HepG2 (cell line): ENCODE results near the gene FRMD5. TPM values are rescaled to one million over a fixed set of nuclear protein-coding genes. Genes with fewer than 3 reads are reported as not detected.
A peak's percentile ranks its signal among the peaks of the same experiment; 100 is the strongest.

Source experiments
- BRD4 ChIP-seq: sonication (generic); formaldehyde crosslinking; IDR thresholded peaks from 2 replicates; pipeline ENCODE4 v1.4.0; 2020; ENCODE audit warnings: missing genetic modification reagents
- CAMTA2 ChIP-seq: sonication (generic); formaldehyde crosslinking; IDR thresholded peaks from 2 replicates; pipeline ENCODE4 v1.4.0; 2020; ENCODE audit warnings: mild to moderate bottlenecking, missing genetic modification reagents, borderline replicate concordance
- FOXJ3 ChIP-seq: sonication (generic); formaldehyde crosslinking; IDR thresholded peaks from 2 replicates; pipeline ENCODE4 v1.4.0; 2020; ENCODE audit warnings: missing genetic modification reagents, mild to moderate bottlenecking, borderline replicate concordance
- HDAC2 ChIP-seq: sonication (generic); formaldehyde crosslinking; IDR thresholded peaks from 2 replicates; pipeline ENCODE4 v1.4.0; 2020; ENCODE audit warnings: missing genetic modification reagents
- HNRNPLL ChIP-seq: fragments of 200-400 bp; formaldehyde crosslinking; IDR thresholded peaks from 2 replicates; pipeline ENCODE4 v1.6.1; 2017; ENCODE audit warnings: mild to moderate bottlenecking, low read depth, low read length; ENCODE audit not compliant: poor library complexity, severe bottlenecking
- KDM3A ChIP-seq: IDR thresholded peaks from 2 replicates; pipeline ENCODE4 v1.6.1; 2018; ENCODE audit warnings: low read depth, missing compliant biosample characterization
- KLF6 ChIP-seq: IDR thresholded peaks from 2 replicates; pipeline ENCODE4 v1.8.0; 2016; ENCODE audit warnings: missing biosample characterization, missing genetic modification reagents
- MATR3 ChIP-seq: sonication (generic); formaldehyde crosslinking; IDR thresholded peaks from 2 replicates; pipeline ENCODE4 v1.4.0; 2020; ENCODE audit warnings: missing genetic modification reagents
- MYPOP ChIP-seq: sonication (generic); formaldehyde crosslinking; IDR thresholded peaks from 2 replicates; pipeline ENCODE4 v1.8.1; 2023; ENCODE audit warnings: mild to moderate bottlenecking, moderate library complexity, missing genetic modification reagents
- NFE2 ChIP-seq: sonication (generic); formaldehyde crosslinking; IDR thresholded peaks from 2 replicates; pipeline ENCODE4 v1.4.0; 2020; ENCODE audit warnings: missing genetic modification reagents
- NFKBIZ ChIP-seq: IDR thresholded peaks from 2 replicates; pipeline ENCODE4 v1.6.1; 2018; ENCODE audit warnings: missing genetic modification reagents, missing compliant biosample characterization
- NR2F6 ChIP-seq, 2 experiments: IDR thresholded peaks; 2 replicates each; pipeline ENCODE4 v1.6.1; 2016; ENCODE audit warnings: antibody characterized with exemption in 1 of 2, mild to moderate bottlenecking in 1 of 2
- RNF2 ChIP-seq: fragments of 450-650 bp; conservative IDR thresholded peaks from 2 replicates; pipeline ENCODE4 v1.6.1; 2016; ENCODE audit warnings: low read depth
- SP2 ChIP-seq: sonication (generic); formaldehyde crosslinking; IDR thresholded peaks from 2 replicates; pipeline ENCODE4 v1.5.1; 2020; ENCODE audit warnings: mild to moderate bottlenecking, missing genetic modification reagents
- SRSF4 ChIP-seq: fragments of 200-400 bp; formaldehyde crosslinking; IDR thresholded peaks from one replicate; pipeline ENCODE4 v1.6.1; 2018; ENCODE audit warnings: mild to moderate bottlenecking, low read depth, low read length, moderate library complexity; ENCODE audit not compliant: poor library complexity, severe bottlenecking
- STAG1 ChIP-seq: sonication (generic); formaldehyde crosslinking; IDR thresholded peaks from 2 replicates; pipeline ENCODE4 v1.4.0; 2020; ENCODE audit warnings: missing genetic modification reagents
- TARDBP ChIP-seq: sonication (generic); formaldehyde crosslinking; IDR thresholded peaks from 2 replicates; pipeline ENCODE4 v1.8.0; 2022; ENCODE audit warnings: mild to moderate bottlenecking, missing genetic modification reagents
- ZNF234 ChIP-seq: sonication (generic); formaldehyde crosslinking; conservative IDR thresholded peaks from 2 replicates; pipeline ENCODE4 v1.5.1; 2020; ENCODE audit warnings: mild to moderate bottlenecking, missing genetic modification reagents
- ZNF251 ChIP-seq: sonication (generic); formaldehyde crosslinking; IDR thresholded peaks from 2 replicates; pipeline ENCODE4 v1.9.0; 2021; ENCODE audit warnings: mild to moderate bottlenecking, missing genetic modification reagents
- ZNF496 ChIP-seq: sonication (generic); formaldehyde crosslinking; IDR thresholded peaks from 2 replicates; pipeline ENCODE4 v1.8.1; 2023; ENCODE audit warnings: mild to moderate bottlenecking, moderate library complexity, missing genetic modification reagents; ENCODE audit not compliant: insufficient replicate concordance
- ZNF644 ChIP-seq: IDR thresholded peaks from 2 replicates; pipeline ENCODE4 v1.6.1; 2016; ENCODE audit warnings: low read depth
- polyA plus RNA-seq, 8 experiments: library from polyadenylated mRNA; depleted of rRNA in 3 of 8; stranded (reverse) in 7 of 8; unstranded in 1 of 8; fragments of >200 nt; fragmentation: Illumina TruSeq in 4 of 8; extraction: Trizol in 4 of 8; gene quantifications; 2 replicates each; pipeline versions ENCODE4 v1.2.1 to v1.2.3, GENCODE V29; 2011 to 2016; ENCODE audit warnings: low read depth in 4 of 8, missing spikeins in 1 of 8, mixed read lengths in 1 of 8; ENCODE audit not compliant: insufficient read depth in 1 of 8
- total RNA-seq, 5 experiments: library from RNA; depleted of rRNA; stranded (reverse); fragments of >200 nt; fragmentation: Illumina TruSeq; extraction: Trizol; gene quantifications; 2 replicates each; pipeline ENCODE4 v1.2.3, GENCODE V29; 2016; ENCODE audit warnings: low read depth in 1 of 5
- TF ChIP-seq, protein P1 (sequence below): IDR thresholded peaks from 2 replicates; pipeline ENCODE4 v1.6.1; 2016; ENCODE audit warnings: missing compliant biosample characterization, missing genetic modification reagents, borderline replicate concordance
- TF ChIP-seq, protein P2 (sequence below): IDR thresholded peaks from 2 replicates; pipeline ENCODE4 v1.6.1; 2018; ENCODE audit warnings: missing genetic modification reagents
- TF ChIP-seq, protein P3 (sequence below): IDR thresholded peaks from 2 replicates; pipeline ENCODE4 v1.6.1; 2012; ENCODE audit warnings: low read length, improper control_type of control experiment

FRMD5 gene
- total and polyA plus RNA-seq, 2 of the 13 experiments (the other 11 are each of a cell fraction or from before 2014, with no cell fraction given) = 0.93 to 1.5 TPM

DNA sequence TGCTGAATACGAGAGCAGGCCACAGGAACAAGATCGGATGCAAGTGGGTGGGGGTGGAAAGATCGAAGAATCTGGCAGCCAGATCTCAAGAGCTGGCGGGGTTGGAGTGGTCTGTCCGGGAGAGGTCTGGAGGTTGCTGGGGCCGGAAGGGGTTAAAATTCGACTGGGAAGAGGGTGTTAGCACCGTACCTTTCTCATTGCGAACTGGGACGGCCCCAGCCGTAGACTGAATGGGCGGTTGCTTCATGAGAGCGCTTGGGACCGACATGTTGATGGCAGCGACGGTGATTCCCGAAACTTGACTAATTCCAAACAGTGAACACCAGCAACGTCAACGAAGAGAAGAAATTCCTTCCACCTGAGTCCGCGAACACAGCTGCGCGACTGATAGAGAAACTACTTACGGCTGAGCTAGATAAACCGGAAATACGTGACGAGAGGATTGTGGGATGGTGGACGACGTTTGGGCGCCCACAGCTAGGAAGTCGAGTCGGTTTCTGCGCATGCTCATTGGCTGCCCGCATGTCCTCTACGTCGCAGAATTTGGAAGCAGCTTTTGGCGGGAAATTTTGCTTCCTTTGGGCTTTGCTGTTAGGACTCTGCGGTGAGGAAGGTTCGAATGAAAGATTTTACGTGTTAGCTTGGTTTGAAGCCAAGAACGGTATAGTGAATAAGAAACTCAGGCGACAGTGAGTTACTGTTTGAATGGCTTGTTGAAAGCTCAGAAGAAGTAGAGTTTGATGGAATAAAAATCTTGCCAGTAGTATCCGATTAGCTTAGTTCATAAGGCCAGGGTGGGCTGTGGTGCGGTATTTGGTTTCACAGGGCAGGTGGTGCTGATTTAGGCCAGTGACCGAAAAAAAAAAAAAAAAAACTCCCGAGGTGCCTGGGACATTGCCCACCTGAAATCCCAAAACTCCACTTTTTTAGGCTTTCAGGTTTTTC, 370.5 kb downstream of the FRMD5 start, which contains the start of gene MFAP1 (continued):
- TF ChIP-seq NFKBIZ (CRISPR knock-in tag) (no peak), RNF2 (peak; percentile 76; the same call in 1 of the 2 replicates), HNRNPLL (no peak), SRSF4 (no peak), ZNF234 (CRISPR knock-in tag) (no peak), NR2F6 (IDR thresholded peaks at IDR 0.05) (no peak), NR2F6 (CRISPR knock-in tag; IDR thresholded peaks at IDR 0.05) (no peak), ZNF251 (CRISPR knock-in tag) (no peak), MATR3 (CRISPR knock-in tag) (no peak), NFE2 (no peak), TARDBP (peak; percentile 83), MYPOP (CRISPR knock-in tag) (0 out of 2 replicates have a peak, but pooled peaks have one; percentile 50), CAMTA2 (CRISPR knock-in tag) (no peak), BRD4 (CRISPR knock-in tag) (no peak; the same call in 1 of the 2 replicates), SP2 (CRISPR knock-in tag) (no peak), KLF6 (no peak), ZNF644 (no peak), ZNF496 (no peak), KDM3A (CRISPR knock-in tag) (0 out of 2 replicates have a peak, but pooled peaks have one; percentile 43), FOXJ3 (CRISPR knock-in tag) (peak; percentile 39; the same call in 1 of the 2 replicates), HDAC2 (CRISPR knock-in tag) (peak; percentile 83), STAG1 (CRISPR knock-in tag) (no peak)
- TF ChIP-seq, protein P1, sequence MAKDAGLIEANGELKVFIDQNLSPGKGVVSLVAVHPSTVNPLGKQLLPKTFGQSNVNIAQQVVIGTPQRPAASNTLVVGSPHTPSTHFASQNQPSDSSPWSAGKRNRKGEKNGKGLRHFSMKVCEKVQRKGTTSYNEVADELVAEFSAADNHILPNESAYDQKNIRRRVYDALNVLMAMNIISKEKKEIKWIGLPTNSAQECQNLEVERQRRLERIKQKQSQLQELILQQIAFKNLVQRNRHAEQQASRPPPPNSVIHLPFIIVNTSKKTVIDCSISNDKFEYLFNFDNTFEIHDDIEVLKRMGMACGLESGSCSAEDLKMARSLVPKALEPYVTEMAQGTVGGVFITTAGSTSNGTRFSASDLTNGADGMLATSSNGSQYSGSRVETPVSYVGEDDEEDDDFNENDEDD = peak; percentile 99
- TF ChIP-seq, protein P2, sequence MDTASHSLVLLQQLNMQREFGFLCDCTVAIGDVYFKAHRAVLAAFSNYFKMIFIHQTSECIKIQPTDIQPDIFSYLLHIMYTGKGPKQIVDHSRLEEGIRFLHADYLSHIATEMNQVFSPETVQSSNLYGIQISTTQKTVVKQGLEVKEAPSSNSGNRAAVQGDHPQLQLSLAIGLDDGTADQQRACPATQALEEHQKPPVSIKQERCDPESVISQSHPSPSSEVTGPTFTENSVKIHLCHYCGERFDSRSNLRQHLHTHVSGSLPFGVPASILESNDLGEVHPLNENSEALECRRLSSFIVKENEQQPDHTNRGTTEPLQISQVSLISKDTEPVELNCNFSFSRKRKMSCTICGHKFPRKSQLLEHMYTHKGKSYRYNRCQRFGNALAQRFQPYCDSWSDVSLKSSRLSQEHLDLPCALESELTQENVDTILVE = peak; percentile 84; the same call in 1 of the 2 replicates
- TF ChIP-seq, protein P3, sequence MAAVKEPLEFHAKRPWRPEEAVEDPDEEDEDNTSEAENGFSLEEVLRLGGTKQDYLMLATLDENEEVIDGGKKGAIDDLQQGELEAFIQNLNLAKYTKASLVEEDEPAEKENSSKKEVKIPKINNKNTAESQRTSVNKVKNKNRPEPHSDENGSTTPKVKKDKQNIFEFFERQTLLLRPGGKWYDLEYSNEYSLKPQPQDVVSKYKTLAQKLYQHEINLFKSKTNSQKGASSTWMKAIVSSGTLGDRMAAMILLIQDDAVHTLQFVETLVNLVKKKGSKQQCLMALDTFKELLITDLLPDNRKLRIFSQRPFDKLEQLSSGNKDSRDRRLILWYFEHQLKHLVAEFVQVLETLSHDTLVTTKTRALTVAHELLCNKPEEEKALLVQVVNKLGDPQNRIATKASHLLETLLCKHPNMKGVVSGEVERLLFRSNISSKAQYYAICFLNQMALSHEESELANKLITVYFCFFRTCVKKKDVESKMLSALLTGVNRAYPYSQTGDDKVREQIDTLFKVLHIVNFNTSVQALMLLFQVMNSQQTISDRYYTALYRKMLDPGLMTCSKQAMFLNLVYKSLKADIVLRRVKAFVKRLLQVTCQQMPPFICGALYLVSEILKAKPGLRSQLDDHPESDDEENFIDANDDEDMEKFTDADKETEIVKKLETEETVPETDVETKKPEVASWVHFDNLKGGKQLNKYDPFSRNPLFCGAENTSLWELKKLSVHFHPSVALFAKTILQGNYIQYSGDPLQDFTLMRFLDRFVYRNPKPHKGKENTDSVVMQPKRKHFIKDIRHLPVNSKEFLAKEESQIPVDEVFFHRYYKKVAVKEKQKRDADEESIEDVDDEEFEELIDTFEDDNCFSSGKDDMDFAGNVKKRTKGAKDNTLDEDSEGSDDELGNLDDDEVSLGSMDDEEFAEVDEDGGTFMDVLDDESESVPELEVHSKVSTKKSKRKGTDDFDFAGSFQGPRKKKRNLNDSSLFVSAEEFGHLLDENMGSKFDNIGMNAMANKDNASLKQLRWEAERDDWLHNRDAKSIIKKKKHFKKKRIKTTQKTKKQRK = no peak
